ENCODE data around the gene AGGF1. TPM values are rescaled to one million over a fixed set of nuclear protein-coding genes. Genes with fewer than 3 reads are reported as not detected.
"Not testable (repeated sequence)": the region's sequence is repeated elsewhere in the genome, so short reads cannot be mapped to it uniquely, and the experiment has no call there.

AGGF1 gene
- total RNA-seq, 1 experiment from 2014 or later: 15.4 TPM

DNA sequence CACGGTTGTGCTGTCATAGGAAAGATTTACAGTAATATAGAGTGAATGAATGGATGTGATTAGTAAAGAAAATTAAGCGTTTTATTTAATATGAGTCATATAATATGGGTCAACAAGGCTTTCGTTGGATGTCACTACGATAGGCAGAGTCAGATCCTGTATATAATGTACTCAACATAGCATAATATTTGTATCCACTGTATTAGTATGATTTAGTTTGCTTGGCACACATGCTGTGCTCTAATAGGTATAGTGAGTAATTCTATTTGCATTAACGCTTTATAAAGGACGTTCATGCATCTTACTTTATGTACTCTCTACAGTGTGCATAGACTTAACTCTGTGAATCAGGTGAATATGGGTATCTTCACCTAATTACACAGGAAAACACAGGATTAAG lies 35.9 kb upstream of the AGGF1 start:
- Histone ChIP-seq H3K4me2 (no peak overlapping the region), H3K4me3 (no peak overlapping the region), H3K27me3 (ENCODE audit: insufficient read depth, low read depth) (no peaks in the 10 kb centered on the region), H4K20me1 (ENCODE audit: insufficient read depth) (no peaks in the 10 kb centered on the region), H3K36me3 (ENCODE audit: low read depth) (no peaks in the 10 kb centered on the region), H3K79me2 (ENCODE audit: low read depth) (no peaks in the 10 kb centered on the region), H3K9me2 (ENCODE audit: insufficient read depth) (no peaks in the 10 kb centered on the region), H3K9me3 (ENCODE audit: insufficient read depth, low read depth) (no peaks in the 10 kb centered on the region), H3K4me1 (replicated peaks; ENCODE audit: insufficient read depth) (no peaks in the 10 kb centered on the region), H3K27ac (no peak overlapping the region), H3F3A (ENCODE audit: insufficient read depth, low read depth) (no peaks in the 10 kb centered on the region), H2AFZ (no peak overlapping the region)
- TF ChIP-seq, protein P1, sequence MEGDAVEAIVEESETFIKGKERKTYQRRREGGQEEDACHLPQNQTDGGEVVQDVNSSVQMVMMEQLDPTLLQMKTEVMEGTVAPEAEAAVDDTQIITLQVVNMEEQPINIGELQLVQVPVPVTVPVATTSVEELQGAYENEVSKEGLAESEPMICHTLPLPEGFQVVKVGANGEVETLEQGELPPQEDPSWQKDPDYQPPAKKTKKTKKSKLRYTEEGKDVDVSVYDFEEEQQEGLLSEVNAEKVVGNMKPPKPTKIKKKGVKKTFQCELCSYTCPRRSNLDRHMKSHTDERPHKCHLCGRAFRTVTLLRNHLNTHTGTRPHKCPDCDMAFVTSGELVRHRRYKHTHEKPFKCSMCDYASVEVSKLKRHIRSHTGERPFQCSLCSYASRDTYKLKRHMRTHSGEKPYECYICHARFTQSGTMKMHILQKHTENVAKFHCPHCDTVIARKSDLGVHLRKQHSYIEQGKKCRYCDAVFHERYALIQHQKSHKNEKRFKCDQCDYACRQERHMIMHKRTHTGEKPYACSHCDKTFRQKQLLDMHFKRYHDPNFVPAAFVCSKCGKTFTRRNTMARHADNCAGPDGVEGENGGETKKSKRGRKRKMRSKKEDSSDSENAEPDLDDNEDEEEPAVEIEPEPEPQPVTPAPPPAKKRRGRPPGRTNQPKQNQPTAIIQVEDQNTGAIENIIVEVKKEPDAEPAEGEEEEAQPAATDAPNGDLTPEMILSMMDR (conservative IDR thresholded peaks at IDR 0.05): no peak
- TF ChIP-seq EZH2 (IDR thresholded peaks at IDR 0.05; ENCODE audit: low read depth): no peak
- no peak for DNase-seq
- intact Hi-C loops (cut with micrococcal nuclease; ENCODE audit: unreplicated experiment): no loop called here
- POLR2A ChIA-PET (ENCODE audit: unreplicated experiment): no interaction called here
- CTCF ChIA-PET: no interaction called here
- BruUV-seq (replicated peaks): no TSS peak

DNA sequence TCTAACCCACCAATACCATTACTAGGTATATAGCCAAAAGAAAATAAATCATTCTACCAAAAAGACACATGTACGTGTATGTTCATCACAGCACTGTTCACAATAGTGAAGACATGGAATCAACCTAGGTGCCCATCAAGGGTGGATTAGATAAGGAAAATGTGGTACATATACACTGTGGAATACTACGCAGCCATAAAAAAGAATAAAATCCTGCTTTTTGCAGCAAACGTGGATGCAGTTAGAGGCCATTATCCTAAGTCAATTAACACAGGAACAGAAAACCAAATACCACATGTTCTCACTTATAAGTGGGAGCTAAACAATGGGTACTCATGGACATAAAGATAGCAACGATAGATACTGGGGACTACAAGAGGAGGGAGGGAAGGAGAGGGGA lies 32.0 kb upstream of the AGGF1 start:
- CTCF ChIA-PET: interaction anchor here (0.6 kb wide), 1 partner anchor 411 kb away, joined by 3 read pairs; no protein-coding TSS in a partner anchor
- H3K27me3 ChIP-seq (ENCODE audit: insufficient read depth, low read depth); intact Hi-C loops (cut with micrococcal nuclease; ENCODE audit: unreplicated experiment): not testable (repeated sequence)

DNA sequence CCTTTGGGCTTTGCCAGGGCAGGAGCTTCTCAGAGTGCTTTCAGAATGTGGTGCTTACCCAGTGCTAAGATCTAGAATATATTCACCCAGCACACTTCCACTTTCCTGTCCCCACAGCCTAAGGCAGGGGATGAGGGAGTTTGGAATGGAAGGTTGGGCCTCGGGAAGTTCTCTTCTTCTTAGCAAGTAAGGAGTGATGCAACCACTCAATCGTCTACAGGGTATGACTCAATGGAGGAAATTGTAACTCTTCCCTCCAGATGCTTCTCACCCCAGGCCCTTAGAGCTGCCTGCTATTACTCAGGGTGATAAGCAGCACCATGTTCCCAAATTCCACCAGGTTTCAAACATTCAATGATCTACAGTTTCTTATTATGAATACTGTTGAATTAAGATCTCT lies 30.8 kb upstream of the AGGF1 start:
- no peaks in the 10 kb centered on the region for H3K27me3 ChIP-seq (ENCODE audit: insufficient read depth, low read depth)
- DNase-seq: peak in 1 of 2 experiments; percentile 70
- ChIA-PET POLR2A (ENCODE audit: unreplicated experiment) (no interaction called here), CTCF (no interaction called here)
- intact Hi-C loops (cut with micrococcal nuclease; ENCODE audit: unreplicated experiment): no loop called here
- no TSS peak for BruUV-seq (replicated peaks)
- no peaks in the 10 kb centered on the region for H3K9me2 ChIP-seq (ENCODE audit: insufficient read depth)
- no peaks in the 10 kb centered on the region for H4K20me1 ChIP-seq (ENCODE audit: insufficient read depth)
- H3K9me3 ChIP-seq (ENCODE audit: insufficient read depth, low read depth): no peaks in the 10 kb centered on the region
- TF ChIP-seq, protein P1 (conservative IDR thresholded peaks at IDR 0.05): no peak
- no peak for TF ChIP-seq EZH2 (IDR thresholded peaks at IDR 0.05; ENCODE audit: low read depth)
- no peaks in the 10 kb centered on the region for H3K36me3 ChIP-seq (ENCODE audit: low read depth)
- peak overlapping the region; percentile 52; the same call in 1 of the 2 replicates for H2AFZ ChIP-seq
- no peak overlapping the region for H3K4me2 ChIP-seq
- no peaks in the 10 kb centered on the region for H3F3A ChIP-seq (ENCODE audit: insufficient read depth, low read depth)
- H3K4me3 ChIP-seq: no peak overlapping the region
- no peak overlapping the region for H3K27ac ChIP-seq
- no peaks in the 10 kb centered on the region for H3K79me2 ChIP-seq (ENCODE audit: low read depth)
- no peaks in the 10 kb centered on the region for H3K4me1 ChIP-seq (replicated peaks; ENCODE audit: insufficient read depth)

More for the DNA sequence above, 32.0 kb upstream of the AGGF1 start:
- H3K4me3 ChIP-seq; H3F3A ChIP-seq (ENCODE audit: insufficient read depth, low read depth); H3K4me1 ChIP-seq (replicated peaks; ENCODE audit: insufficient read depth); H3K9me2 ChIP-seq (ENCODE audit: insufficient read depth); H4K20me1 ChIP-seq (ENCODE audit: insufficient read depth); H3K79me2 ChIP-seq (ENCODE audit: low read depth); H3K36me3 ChIP-seq (ENCODE audit: low read depth); BruUV-seq (replicated peaks); H3K9me3 ChIP-seq (ENCODE audit: insufficient read depth, low read depth); H3K4me2 ChIP-seq; POLR2A ChIA-PET (ENCODE audit: unreplicated experiment); DNase-seq; H2AFZ ChIP-seq; H3K27ac ChIP-seq: not testable (repeated sequence)

DNA sequence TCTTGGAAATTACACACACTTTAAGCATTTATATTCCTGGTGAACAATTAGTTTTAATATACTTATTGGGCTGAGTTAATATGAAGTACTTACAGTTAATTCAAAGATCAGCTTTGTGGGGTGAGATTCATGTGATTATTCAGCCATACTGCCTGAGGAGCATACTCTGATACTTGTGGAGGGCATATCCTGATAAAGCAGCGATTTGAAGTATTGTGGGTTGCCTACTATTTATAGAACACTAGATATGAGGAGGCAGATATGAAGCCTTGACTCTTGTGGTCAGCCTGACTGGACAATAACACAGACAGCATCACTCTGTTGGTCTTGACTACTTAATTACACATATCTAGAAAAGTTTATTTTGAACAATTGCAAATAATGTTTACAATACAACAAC lies 27.0 kb upstream of the AGGF1 start:
- no peaks in the 10 kb centered on the region for H3F3A ChIP-seq (ENCODE audit: insufficient read depth, low read depth)
- H3K9me3 ChIP-seq (ENCODE audit: insufficient read depth, low read depth): no peaks in the 10 kb centered on the region
- BruUV-seq (replicated peaks): no TSS peak
- H2AFZ ChIP-seq: no peak overlapping the region
- H3K4me1 ChIP-seq (replicated peaks; ENCODE audit: insufficient read depth): no peaks in the 10 kb centered on the region
- no peaks in the 10 kb centered on the region for H3K9me2 ChIP-seq (ENCODE audit: insufficient read depth)
- intact Hi-C loops (cut with micrococcal nuclease; ENCODE audit: unreplicated experiment): no loop called here
- no peaks in the 10 kb centered on the region for H3K79me2 ChIP-seq (ENCODE audit: low read depth)
- H4K20me1 ChIP-seq (ENCODE audit: insufficient read depth): no peaks in the 10 kb centered on the region
- no peaks in the 10 kb centered on the region for H3K36me3 ChIP-seq (ENCODE audit: low read depth)
- POLR2A ChIA-PET (ENCODE audit: unreplicated experiment): no interaction called here
- CTCF ChIA-PET: no interaction called here
- no peak for TF ChIP-seq EZH2 (IDR thresholded peaks at IDR 0.05; ENCODE audit: low read depth)
- TF ChIP-seq, protein P1 (conservative IDR thresholded peaks at IDR 0.05): no peak
- no peak overlapping the region for H3K27ac ChIP-seq
- DNase-seq: no peak
- no peak overlapping the region for H3K4me3 ChIP-seq
- no peaks in the 10 kb centered on the region for H3K27me3 ChIP-seq (ENCODE audit: insufficient read depth, low read depth)
- H3K4me2 ChIP-seq: no peak overlapping the region

Data from PC-9 (cell line).